HG03095 (cell line): ENCODE results near the gene CDCA4.

ENCODE experiments used
- ATAC-seq: cut with Tn5 transposase; IDR thresholded peaks from one replicate; pipeline ENCODE4 v1.9.1; 2021; ENCODE audit warnings: moderate library complexity; ENCODE audit not compliant: unreplicated experiment

CDCA4 gene

DNA sequence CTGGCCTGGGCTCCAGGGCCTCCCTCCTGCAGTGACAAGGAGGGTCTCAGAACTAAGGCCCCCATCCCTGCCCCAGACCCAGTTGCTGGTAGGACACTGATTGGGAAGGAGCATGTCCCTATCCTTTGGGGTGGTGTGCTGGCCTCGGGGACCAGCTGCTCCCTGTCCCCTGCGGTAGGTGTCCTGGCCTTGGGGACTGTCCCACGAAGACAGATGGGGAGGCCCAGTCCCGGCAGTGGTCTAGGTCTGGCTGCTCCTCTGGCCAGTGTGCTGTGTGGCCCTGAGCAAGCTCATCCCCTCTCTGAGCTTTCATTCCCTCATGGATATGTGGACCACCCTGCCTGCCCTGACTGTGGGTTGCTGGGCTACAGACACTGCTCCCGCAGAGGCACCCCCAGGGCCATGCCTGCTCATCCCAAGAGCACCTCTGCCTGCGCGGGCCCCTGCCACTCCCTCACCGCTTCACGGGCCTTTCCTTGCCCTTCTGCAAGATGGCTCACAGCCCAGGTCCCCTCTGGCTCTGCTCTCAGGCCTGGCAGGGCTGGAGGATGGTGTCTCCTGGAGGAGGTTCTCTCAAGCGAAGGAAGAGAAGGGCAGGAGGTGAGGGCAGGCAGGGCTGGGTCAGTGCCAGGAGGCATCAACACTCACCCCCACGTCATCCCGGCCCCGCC lies 55.2 kb downstream of the CDCA4 start:
- no peak for ATAC-seq

DNA sequence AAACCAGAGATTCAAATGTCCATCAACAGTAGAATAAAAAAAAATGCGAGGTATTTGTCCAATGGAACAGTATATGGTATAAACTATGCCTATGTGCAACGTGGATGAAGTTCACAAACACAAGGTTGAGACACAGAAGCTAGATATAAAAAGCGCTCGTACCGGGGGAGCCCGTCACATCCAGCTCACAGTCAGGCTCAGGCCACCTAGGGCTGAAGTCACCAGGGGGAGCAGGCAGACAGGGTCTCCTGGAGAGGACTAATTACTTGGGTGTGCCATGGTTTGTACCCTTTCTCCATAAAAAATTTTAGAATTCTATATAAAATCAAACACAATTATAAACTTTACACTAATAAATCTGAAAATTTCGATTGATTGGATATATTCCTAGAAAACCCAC lies 56.3 kb downstream of the CDCA4 start:
- no peak for ATAC-seq
